AG04449 (cell line): ENCODE results near the gene DNAJC25.

ENCODE experiments used
- CTCF ChIA-PET: fragments of 350-600 bp; formaldehyde crosslinking; extraction: SDS; loops from one replicate; lab custom pipeline; 2021; ENCODE audit warnings: antibody characterized with exemption; lab: Yijun Ruan, JAX
- POLR2A ChIA-PET: fragments of 400-600, 350-600 bp; formaldehyde crosslinking; extraction: SDS; loops from one replicate; lab custom pipeline; 2020; ENCODE audit warnings: antibody characterized with exemption, inconsistent platforms; lab: Yijun Ruan, JAX
- DNase-seq: peaks from one replicate; pipeline ENCODE4 v3.0.0-alpha.2; 2010; ENCODE audit warnings: low read depth, low spot score
- H3K4me3 ChIP-seq: 2 replicates; pipeline ENCODE4 v1.5.1; 2011; ENCODE audit warnings: low read depth, mild to moderate bottlenecking, control low read depth, low read length
- CTCF ChIP-seq: IDR thresholded peaks from one replicate; pipeline ENCODE4 v1.5.1; 2011; ENCODE audit warnings: mild to moderate bottlenecking, moderate library complexity, low read length, control low read depth, inconsistent platforms; ENCODE audit not compliant: insufficient read depth; ENCODE audit errors: missing control alignments

The DNAJC25 gene

GRCh38 chr9:111679199-111679598, 48.1 kb downstream of the DNAJC25 start:
- no peak overlapping the region for H3K4me3 ChIP-seq
- CTCF ChIA-PET = interaction anchor here (0.6 to 1.2 kb wide), 3 partner anchors 11 to 81 kb away, joined by 3 to 7 read pairs (median 4); no protein-coding TSS in a partner anchor
- POLR2A ChIA-PET = no interaction called here
- no peak for DNase-seq
- TF ChIP-seq CTCF = no peak

- ChIA-PET POLR2A (no interaction called here), CTCF (interaction anchor here (1.7 kb wide), 1 partner anchor 8 kb away, joined by 5 read pairs; no protein-coding TSS in a partner anchor)
- no peak overlapping the region for H3K4me3 ChIP-seq
- TF ChIP-seq CTCF = no peak
- no peak for DNase-seq
Observed at GRCh38 chr9:111683392-111683791, 52.3 kb downstream of the DNAJC25 start.

GRCh38 chr9:111691672-111692329, 60.7 kb downstream of the DNAJC25 start:
- H3K4me3 ChIP-seq = no peak overlapping the region
- peak; percentile 7 for TF ChIP-seq CTCF
- CTCF ChIA-PET = interaction anchor here (0.7 to 2.8 kb wide), 19 partner anchors 9 to 101 kb away, joined by 3 to 16 read pairs (median 3); no protein-coding TSS in a partner anchor

GRCh38 chr9:111696796-111697195, 65.7 kb downstream of the DNAJC25 start:
- CTCF ChIA-PET = no interaction called here

More at GRCh38 chr9:111691672-111692329, 60.7 kb downstream of the DNAJC25 start:
- POLR2A ChIA-PET = no interaction called here
- DNase-seq = no peak

GRCh38 chr9:111700776-111701175, 69.6 kb downstream of the DNAJC25 start:
- DNase-seq = no peak
- no peak for TF ChIP-seq CTCF
- CTCF ChIA-PET = interaction anchor here (0.8 to 1.8 kb wide), 6 partner anchors 10 to 374 kb away, joined by 3 to 9 read pairs (median 4); no protein-coding TSS in a partner anchor
- H3K4me3 ChIP-seq = no peak overlapping the region
- POLR2A ChIA-PET = no interaction called here

More at GRCh38 chr9:111696796-111697195, 65.7 kb downstream of the DNAJC25 start:
- DNase-seq = no peak
- no peak for TF ChIP-seq CTCF
- POLR2A ChIA-PET = no interaction called here
- H3K4me3 ChIP-seq = no peak overlapping the region
